Measurements from ENCODE around the gene PARN.
A peak's percentile ranks its signal among the peaks of the same experiment; 100 is the strongest.

PARN gene

GRCh38 chr16:14529010-14529669 lies 100.9 kb downstream of the PARN start:
- peak; percentile 32 to 41 for DNase-seq (ENCODE audit: low read depth in 2 of 2)

GRCh38 chr16:14528306-14528705 lies 101.8 kb downstream of the PARN start:
- DNase-seq (ENCODE audit: low read depth in 2 of 2), result no peak

GRCh38 chr16:14527411-14528044 lies 102.5 kb downstream of the PARN start:
- DNase-seq (ENCODE audit: low read depth in 2 of 2), result no peak

GRCh38 chr16:14525596-14525995 lies 104.5 kb downstream of the PARN start:
- DNase-seq (ENCODE audit: low read depth in 2 of 2), result no peak

GRCh38 chr16:14524979-14525378 lies 105.1 kb downstream of the PARN start:
- DNase-seq (ENCODE audit: low read depth in 2 of 2), result no peak

- DNase-seq (ENCODE audit: low read depth in 2 of 2), result no peak
Measured at GRCh38 chr16:14523632-14524031, 106.4 kb downstream of the PARN start.

- DNase-seq (ENCODE audit: low read depth in 2 of 2), result no peak
Measured at GRCh38 chr16:14522671-14523070, 107.4 kb downstream of the PARN start.

GRCh38 chr16:14520753-14521152 lies 109.3 kb downstream of the PARN start:
- no peak for DNase-seq (ENCODE audit: low read depth in 2 of 2)

- DNase-seq (ENCODE audit: low read depth in 2 of 2), result no peak
Measured at GRCh38 chr16:14514967-14515366, 115.1 kb downstream of the PARN start.

GRCh38 chr16:14513389-14514107 lies 116.5 kb downstream of the PARN start:
- DNase-seq (ENCODE audit: low read depth in 2 of 2), result no peak

GRCh38 chr16:14511800-14512135 lies 118.3 kb downstream of the PARN start:
- no peak for DNase-seq (ENCODE audit: low read depth in 2 of 2)

- no peak for DNase-seq (ENCODE audit: low read depth in 2 of 2)
Measured at GRCh38 chr16:14510939-14511799, 118.9 kb downstream of the PARN start.

GRCh38 chr16:14510581-14510938 lies 119.5 kb downstream of the PARN start:
- DNase-seq (ENCODE audit: low read depth in 2 of 2), result no peak

- DNase-seq (ENCODE audit: low read depth in 2 of 2), result no peak
Measured at GRCh38 chr16:14509675-14510132, 120.4 kb downstream of the PARN start.

- DNase-seq (ENCODE audit: low read depth in 2 of 2), result no peak
Measured at GRCh38 chr16:14509055-14509454, 121.0 kb downstream of the PARN start.

GRCh38 chr16:14505846-14506245 lies 124.2 kb downstream of the PARN start:
- DNase-seq (ENCODE audit: low read depth in 2 of 2), result no peak

- DNase-seq (ENCODE audit: low read depth in 2 of 2), result no peak
Measured at GRCh38 chr16:14502932-14503741, 126.9 kb downstream of the PARN start.

- no peak for DNase-seq (ENCODE audit: low read depth in 2 of 2)
Measured at GRCh38 chr16:14502256-14502875, 127.7 kb downstream of the PARN start.

- no peak for DNase-seq (ENCODE audit: low read depth in 2 of 2)
Measured at GRCh38 chr16:14501331-14502255, 128.5 kb downstream of the PARN start.

- DNase-seq (ENCODE audit: low read depth in 2 of 2), result no peak
Measured at GRCh38 chr16:14500791-14501190, 129.3 kb downstream of the PARN start.
